ENCODE data around the gene FAM210B.
A peak's percentile ranks its signal among the peaks of the same experiment; 100 is the strongest.
"Not testable (repeated sequence)": the region's sequence is repeated elsewhere in the genome, so short reads cannot be mapped to it uniquely, and the experiment has no call there.

FAM210B gene, protein sequence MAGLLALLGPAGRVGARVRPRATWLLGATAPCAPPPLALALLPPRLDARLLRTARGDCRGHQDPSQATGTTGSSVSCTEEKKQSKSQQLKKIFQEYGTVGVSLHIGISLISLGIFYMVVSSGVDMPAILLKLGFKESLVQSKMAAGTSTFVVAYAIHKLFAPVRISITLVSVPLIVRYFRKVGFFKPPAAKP

DNA sequence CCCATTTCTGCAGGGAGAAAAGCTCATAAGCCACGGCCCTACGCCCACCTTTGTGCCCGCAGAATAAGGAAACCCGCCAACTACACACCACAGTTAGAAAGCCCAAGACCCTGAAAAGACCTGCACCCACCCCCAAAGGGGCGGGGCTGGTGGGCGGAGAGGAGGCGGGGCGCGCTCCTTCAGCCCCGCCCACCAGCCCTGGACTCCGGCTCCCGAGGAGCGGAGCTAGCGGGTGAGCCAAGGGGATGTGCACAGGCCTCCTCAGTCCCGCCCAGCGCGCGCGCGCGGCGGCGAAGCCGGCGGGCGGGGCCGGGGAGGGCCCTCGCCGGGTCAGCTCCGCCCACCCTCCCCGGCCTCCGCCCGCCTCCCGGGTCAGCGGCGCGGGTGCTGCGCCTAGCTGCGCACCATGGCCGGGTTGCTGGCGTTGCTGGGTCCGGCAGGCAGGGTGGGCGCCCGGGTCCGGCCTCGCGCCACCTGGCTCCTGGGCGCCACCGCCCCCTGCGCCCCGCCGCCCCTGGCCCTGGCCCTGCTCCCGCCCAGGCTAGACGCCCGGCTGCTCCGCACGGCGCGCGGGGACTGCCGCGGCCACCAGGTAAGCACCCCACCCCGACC, at the start of gene FAM210B:
TSS of gene FAM210B (plus strand) at position 375 of the 612 bp plus-strand sequence. CDS start at position 407, 32 bp downstream.
- DNase-seq (ENCODE audit: low spot score) = peak; percentile 89

DNA sequence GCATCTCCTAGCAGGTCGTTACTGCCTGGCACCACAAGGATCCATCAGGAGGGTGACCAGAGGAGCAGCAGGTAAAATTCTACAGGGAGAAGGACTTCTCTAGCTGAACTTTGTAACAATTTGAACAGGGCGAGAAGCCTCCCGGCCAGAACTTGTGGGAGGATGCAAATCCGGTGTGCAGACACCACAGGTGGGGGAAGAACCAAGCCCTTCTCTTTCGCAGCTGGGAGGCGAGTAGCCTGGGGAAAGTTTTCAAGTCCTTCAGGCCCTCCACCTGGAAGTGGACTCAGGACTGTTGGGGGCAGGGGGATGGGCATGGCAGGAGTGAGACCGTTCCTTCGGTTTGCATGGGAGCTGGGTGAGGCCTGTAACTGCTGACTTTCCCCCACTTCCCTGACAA, 42.7 kb upstream of the FAM210B start:
- no peak for DNase-seq (ENCODE audit: low spot score)

DNA sequence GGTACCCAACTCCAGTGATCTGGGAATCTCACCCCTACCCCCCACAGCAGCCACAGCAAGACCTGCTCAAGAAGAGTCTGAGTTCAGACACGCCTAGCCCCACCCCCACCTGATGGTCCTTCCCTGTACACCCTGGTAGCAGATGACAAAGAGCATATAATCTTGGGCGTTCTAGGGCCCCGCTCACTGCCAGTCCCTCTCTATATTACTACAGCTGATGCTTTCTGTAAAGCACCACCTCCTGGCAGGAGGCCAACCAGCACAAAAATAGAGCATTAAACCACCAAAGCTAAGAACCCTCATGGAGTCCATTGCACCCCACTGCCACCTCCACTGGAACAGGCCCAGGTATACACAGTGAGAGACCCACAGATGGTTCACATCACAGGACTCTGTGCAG, 42.3 kb upstream of the FAM210B start:
- no peak for DNase-seq (ENCODE audit: low spot score)

DNA sequence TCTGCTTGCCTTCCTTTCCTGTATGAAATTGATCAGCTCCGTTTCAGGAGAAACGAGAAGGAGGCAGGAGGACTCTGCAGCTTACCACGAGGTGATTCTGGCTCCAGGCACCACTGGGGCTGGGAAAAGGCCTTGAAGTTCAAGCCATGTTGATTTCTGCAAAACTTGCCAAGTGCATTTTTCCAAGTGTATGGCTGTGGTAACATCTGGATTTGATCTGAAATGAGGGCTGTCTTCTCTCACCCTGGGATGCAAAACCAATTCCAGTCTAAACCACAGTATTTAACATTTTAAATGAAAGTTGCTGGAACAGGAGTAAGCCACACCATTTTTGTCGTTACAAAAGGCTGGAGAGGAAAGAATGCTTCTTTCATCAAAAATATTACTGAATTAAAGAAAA, 36.1 kb upstream of the FAM210B start:
- DNase-seq (ENCODE audit: low spot score) = no peak

DNA sequence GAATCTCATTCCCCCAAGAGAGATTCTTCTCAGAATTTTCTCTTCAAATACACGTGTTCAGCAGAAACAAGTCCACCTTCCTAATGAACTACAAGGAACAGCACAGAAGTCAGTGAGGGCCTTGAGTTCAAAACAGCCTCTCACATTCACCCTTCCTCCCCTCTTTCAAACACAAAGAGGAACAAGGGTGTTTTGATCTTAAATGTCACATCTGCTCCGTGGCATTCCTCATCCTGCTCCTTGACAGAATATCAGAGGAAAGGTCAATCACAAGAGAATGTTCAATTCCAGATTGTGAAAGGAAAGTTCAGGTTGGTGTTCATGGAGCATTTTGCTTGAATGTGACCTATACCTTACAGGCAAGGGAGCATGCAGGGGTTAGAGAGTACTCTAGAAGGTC, 35.6 kb upstream of the FAM210B start:
- no peak for DNase-seq (ENCODE audit: low spot score)

DNA sequence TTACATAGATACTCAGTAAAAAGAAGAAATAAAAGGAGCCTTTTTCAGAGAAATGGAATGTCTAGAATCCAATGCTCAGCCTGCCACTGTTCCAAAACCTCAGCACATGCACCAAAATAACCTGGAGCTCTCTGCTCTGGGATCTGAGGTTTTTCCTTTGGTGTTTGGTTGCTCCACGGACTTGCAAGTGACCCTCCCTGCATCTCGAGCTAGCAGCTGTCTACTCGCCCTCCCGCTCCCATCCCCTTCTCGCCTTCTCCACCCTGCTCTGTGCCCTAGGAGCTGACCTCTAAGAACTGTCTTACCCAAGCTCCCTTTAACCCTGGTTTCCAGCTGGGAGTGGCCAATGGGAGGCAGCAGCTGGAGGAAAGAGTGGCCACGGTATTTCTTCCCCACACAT, 35.1 kb upstream of the FAM210B start:
- no peak for DNase-seq (ENCODE audit: low spot score)

DNA sequence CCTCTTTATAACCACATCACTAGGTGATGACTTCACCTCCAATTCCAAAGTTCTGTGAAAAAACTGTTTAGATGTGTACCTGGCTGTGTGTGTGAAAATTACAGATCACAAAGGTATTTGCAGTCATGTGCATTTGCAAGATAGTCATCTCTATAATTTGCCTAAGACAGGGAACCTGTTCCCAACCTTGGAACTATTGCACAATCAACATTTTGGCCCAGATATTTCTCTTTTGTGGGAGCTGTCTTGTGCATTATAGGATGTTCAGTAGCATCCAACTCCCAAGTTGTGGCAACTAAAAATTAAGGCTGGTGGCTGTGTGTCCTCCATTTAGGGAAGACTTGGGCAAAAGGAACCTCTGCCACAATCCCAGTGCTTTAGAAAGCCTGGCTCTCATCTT, 34.0 kb upstream of the FAM210B start:
- no peak for DNase-seq (ENCODE audit: low spot score)

DNA sequence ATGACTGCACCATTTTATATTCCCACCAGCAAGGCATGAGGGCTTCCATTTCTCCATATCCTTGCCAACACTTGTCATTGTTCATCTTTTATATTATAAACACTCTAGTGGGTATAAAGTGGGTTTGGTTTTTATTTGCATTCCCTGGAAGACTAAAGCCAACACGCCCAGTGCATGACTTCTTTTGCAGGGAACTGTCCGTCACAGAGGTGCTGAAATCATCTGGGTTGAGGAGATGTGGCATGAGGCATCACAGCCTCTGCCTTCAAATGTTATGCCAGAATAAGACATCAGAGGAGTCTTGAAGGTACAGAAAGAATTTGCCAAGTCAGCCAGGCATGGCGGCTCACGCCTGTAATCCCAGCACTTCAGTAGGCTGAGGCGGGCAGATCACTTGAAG, 29.9 kb upstream of the FAM210B start:
- no peak for DNase-seq (ENCODE audit: low spot score)

DNA sequence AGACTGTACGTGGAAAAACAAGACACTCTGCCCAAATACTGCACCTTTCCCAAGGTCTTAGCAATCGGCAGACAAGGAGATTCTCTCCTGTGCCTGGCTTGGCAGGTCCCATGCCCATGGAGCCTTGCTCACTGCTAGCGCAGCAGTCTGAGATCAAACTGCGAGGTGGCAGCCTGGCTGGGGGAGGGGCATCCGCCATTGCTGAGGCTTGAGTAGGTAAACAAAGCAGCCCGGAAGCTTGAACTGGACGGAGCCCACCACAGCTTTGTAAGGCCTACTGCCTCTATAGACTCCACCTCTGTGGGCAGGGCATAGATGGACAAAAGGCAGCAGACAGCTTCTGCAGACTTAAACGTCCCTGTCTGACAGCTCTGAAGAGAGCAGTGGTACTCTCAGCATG, 22.1 kb upstream of the FAM210B start:
- DNase-seq (ENCODE audit: low spot score) = not testable (repeated sequence)

DNA sequence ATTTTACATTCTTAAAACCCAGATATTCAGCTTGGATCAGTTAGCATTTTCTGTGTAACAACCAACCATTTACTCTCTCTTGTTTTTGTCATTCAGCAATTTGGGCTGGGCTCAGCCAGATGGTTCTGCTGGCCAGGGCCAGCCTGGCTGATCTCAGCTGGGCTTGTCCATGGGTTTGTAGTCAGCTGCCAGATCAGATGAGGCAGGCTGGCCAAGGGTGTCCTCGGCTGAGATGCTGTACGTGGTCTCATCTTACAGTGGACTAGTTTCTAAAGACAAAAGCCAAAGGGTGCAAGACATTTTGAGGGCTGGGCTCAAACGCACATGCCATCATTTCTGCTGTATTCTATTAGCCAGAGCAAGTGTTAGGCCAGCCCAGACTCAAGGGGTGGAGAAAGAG, 16.0 kb upstream of the FAM210B start:
- DNase-seq (ENCODE audit: low spot score) = no peak

DNA sequence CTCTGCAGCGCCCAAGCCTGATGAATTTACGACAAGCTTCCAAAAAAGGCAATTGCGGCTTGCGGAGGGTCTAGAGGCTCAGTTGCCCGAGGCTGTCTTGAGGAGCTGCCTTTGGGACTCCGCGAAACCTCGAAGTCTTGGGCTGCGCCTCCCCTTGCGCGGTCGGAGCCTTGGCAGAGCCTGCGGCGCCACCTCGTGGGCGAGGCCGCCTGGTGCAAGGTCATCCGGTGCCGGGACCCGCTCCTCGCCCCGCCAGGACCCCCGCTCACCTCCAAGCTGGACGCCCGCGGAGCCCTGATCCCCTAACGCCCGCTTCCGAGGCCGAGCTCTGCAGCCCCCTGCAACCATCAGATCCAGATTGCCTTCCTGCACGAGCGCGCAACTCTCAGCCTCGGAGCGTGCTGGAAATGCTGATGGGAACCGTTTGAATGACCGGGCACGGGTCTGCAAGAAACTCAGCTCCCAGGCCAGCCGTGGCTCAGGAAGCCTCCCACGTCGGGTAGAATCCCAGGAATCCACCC, 14.9 kb upstream of the FAM210B start:
- peak; percentile 49 for DNase-seq (ENCODE audit: low spot score)

DNA sequence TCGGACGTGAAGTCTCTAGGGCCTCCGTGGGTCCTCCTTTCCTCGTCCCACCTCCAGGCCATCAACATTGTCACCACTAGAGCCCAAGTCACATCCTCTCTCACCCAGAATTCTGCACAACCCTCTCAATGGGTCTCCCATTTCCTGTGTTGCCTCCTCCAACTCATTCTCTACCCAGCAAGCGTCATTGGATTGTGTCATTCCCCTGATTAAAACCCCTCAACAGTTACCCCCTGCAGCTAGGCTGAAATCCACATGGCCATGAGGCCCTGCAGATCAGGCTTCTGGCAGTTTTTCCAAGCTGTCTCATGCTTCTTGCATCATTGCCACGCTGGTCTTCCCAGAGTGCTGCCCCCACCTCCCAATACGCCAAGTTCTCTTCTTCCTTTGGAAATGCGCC, 12.9 kb upstream of the FAM210B start:
- DNase-seq (ENCODE audit: low spot score) = no peak

DNA sequence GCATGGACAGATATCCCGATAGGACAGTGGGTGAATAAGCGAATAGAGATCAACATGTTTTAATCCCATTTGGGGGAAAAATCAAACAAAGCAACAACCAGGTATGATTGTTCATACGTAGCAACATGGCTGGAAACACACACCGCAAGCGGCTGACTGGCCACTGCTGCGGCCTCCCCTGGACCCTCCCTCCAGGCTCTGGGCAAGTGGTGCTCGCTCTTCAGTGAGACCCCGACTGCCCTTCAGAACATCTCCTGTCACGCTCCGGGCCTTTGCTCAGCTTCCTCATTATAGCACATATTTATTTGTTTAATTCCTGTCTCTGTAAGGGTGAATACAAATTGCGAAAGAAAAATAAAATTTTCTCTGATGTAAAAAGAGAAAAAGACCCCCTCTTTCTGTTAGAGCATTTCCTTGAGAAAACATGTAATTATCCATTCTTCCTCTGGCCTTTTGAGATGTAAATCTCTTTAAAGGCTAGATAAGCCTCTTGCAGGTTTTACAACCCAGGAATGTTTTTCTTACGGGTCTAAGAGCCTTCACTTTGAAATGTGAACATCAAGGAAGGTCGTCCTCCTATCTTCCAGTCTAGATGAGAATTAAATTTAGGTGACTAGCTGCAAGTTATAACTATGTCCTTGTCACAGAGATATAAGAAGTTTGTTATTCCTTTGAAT, 11.0 kb upstream of the FAM210B start:
- DNase-seq (ENCODE audit: low spot score) = no peak

DNA sequence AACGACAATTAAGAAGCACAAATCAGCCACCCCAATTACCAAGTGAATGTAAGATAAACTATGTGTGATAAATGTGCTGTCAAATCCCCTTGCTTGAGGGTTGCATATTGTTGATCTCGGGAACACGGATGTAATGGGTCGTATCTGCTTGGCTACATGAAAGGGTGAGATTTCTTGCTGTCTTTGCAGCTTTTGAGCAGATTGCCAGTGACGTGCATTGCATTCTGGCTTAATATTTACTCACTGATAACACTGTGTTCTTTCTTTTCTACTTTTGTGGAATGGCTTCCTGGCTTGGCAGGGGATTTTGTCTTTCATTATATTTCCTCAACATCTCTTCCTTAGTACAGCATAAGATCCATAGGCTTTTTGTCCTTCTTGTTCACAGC, 10.5 kb upstream of the FAM210B start:
- no peak for DNase-seq (ENCODE audit: low spot score)

DNA sequence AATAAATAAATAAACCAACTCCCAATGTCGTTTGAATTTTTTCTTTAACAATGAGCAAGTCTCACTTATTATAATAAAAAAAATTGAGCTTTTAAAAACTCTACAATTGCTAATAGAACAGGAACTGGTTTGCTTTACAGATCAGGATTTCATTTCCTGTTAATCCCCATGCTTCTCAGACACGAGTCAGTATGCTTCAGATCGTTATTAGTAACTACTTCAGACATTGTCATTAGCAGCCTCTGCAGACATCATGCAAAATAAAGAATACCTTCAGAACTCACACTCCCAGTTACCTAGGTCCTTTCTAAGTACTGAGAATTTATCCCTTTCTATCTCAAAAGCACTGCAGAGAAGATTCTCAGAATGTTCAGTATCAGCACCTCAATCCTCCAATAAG, 10.0 kb upstream of the FAM210B start:
- DNase-seq (ENCODE audit: low spot score) = no peak

DNA sequence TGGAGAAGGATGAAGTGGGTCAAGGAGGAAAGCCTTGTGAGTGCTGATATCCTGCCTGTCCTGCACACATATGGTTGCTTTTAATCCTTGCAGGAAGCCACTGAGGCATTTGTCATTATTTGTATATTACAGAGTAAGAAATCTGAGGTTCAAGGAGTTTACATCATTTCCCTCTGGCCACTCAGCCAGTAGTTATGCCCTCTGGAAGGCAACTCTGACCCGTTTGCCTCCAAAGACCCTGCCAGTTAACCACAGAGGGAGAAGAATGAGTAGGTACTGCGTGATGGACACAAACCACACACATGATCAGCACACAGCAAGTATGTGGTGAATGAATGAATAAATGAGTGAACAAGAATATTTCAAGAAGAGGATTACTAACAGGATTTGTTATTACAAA, 7.9 kb upstream of the FAM210B start:
- DNase-seq (ENCODE audit: low spot score) = no peak

DNA sequence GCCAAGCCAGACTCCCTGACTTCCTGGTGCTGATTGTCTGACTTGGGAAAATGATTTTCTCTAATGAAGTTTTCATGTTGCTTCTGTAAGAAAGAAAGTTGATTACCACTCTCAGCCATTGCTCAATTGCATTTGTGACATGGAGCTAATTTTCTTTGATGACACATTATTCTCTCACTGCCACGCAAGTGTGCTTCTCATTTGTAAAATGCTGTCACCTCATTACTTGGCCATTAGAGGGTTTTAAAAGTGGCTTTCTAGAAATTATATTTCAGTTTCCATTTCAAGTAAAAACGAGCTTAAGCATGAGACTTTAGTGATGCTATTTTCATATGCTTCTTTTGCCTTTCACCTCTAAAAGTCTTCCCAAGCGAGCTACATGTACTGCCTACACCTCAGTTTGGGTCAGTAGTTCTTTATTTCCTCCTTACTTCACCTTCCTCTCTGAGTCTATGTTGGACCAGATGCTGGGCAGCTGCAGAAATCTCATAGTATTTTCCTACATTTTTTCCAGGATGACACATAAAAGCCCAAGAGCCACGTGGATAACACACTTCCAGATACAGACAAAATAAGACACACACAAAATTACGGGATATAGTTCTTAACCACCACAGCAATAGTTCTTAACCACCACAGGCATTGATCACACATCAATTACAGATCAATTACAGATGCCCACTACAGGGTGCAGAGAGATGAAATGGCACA, 6.3 kb upstream of the FAM210B start:
- DNase-seq (ENCODE audit: low spot score) = no peak

DNA sequence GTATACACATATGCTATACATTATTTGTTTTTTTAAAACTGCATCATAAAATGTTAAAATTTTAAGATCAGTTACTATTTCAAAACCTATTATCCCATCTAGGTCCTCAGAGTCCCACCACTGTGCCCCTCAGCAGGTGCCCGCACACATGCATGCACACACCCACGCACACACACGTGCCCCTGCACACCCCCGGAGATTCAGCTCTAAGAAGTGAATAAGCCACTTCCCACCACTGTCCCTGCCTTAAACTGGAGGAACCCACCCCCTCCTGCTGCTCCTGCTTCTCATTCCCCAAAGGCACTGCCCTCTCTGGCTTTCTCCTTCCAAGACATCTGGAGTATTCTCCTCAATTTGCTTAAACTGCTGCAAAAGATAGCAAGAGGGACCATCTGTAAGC, 5.4 kb upstream of the FAM210B start:
- no peak for DNase-seq (ENCODE audit: low spot score)

DNA sequence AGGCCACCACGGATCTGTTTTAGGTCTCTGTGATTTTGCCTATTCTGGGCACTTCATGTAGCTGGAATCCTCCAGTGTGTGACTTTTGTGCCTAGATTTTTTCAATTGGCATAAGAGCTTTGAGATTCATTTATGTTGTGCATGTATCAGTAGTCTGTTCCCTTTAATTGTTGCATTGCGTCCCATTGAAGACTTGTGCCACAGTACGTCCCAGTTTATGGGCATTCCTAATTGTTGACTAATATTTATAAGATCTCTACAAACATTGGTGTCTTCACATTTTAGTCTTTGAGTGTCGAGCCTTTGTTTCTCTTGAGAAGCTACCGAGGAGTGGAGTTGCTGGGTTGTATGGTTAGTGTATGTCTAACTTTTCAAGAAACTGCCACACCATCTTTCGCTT, 704 bp upstream of the FAM210B start:
- no peak for DNase-seq (ENCODE audit: low spot score)

DNA sequence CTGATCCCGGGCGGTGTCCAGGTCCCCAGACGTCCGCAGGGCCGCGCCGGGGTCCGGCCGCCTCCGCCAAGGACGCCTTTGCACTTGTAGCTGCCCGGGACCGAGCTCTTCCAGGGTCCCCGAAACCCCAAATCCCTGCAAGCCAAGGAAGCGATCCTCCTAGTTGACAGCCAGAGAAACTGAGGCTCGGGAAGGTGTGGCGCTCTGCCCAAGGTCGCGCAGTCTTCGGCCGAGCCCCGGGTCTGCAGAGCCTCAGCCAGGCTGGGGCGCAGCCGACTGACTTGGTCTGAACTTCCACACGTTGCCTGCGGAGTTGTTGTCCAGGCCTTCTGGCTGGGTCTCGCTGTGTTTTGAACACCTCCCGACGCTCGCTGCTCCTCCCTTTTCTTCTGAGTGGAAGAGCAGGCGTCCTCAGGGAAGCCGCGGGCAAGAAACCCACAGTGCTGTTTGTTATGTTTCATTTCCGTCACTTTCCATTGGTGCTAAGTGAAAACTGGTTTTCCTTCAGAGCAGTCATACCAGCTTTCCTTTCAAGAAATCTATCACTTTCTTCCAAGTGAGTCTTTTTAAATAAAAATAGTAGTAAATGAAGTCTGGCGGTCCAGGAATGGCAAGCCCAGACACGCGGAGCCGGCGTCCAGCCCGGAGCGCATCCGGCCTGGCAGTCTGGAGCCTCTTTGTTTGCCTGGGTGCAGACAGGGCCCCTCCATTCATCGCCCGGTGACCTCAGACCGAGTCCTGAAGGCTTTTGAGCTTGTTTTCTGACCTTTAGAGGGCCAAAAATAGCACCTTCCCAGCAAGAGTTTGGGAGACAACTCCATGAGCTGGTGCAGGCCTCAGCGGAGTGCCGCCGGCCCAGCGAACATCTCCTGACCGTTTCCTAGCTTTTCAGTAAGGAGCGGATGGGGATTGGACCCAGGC, 698 bp downstream of the FAM210B start:
- peak; percentile 68 for DNase-seq (ENCODE audit: low spot score)

DNA sequence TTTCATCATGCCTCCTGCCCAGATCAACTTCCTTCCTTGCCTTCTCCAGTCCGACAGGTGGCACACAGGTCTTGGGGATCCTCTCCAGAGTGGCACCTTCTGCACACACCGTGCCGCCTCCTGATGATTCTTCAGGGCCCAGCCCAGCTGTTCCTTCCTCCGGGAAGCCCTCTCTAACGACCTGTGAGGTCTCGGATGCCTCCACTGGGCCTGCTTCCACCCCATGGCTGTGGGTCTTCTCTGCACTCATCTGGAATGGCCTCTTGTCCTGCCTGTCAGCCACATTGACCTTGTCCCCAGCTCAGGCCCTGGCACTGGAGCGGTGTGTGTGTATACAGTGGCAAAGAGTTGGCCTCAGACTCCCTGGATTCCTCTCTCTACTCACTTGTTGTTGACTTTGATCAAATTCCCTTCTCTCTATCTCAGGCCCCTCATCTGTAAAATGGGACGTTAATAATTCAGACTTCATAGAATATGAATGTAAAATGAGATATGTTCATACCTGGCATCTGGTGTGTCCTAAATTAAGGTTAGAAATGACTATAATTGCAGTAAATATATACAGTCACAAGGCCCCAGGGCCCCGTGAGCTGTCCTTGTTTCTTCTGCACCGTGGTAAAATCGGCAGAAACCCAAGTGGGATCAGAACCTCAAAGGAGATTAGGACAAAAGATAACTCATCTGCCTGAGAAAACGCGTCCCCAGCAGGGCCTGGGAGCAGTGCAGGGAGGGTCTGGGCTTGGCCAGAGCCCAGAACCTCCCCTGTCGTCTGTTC, 1.5 kb downstream of the FAM210B start:
- peak; percentile 67 for DNase-seq (ENCODE audit: low spot score)
